H1 (cell line): ENCODE data around the gene LRPAP1.

Experiments used
- BCL11A ChIP-seq, 2 experiments: IDR thresholded peaks; one replicate each; pipeline ENCODE4 v1.6.1; 2011; ENCODE audit warnings: low read depth in 2 of 2, low read length in 2 of 2, mild to moderate bottlenecking in 2 of 2
- CEBPB ChIP-seq: IDR thresholded peaks from 2 replicates; pipeline ENCODE4 v1.6.1; 2012; ENCODE audit warnings: low read depth, low read length
- CTCF ChIP-seq, 3 experiments: IDR thresholded peaks; 1 replicate in 2 of 3; 2 replicates in 1 of 3; pipeline versions ENCODE4 v1.5.1 to v1.6.1; 2011; ENCODE audit warnings: low read length in 3 of 3, mild to moderate bottlenecking in 3 of 3, inconsistent platforms in 2 of 3, low read depth in 1 of 3, moderate library complexity in 1 of 3; ENCODE audit not compliant: insufficient read depth in 1 of 3; ENCODE audit errors: control extremely low read depth in 1 of 3
- EP300 ChIP-seq, 2 experiments: IDR thresholded peaks; 1 replicate in 1 of 2; 2 replicates in 1 of 2; pipeline ENCODE4 v1.6.1; 2011 to 2012; ENCODE audit warnings: low read depth in 2 of 2, low read length in 2 of 2, mild to moderate bottlenecking in 2 of 2, borderline replicate concordance in 1 of 2, inconsistent platforms in 1 of 2, moderate library complexity in 1 of 2
- JUN ChIP-seq: IDR thresholded peaks from 2 replicates; pipeline ENCODE4 v1.6.1; 2011; ENCODE audit warnings: low read depth, mild to moderate bottlenecking, improper control_type of control experiment, low read length
- KDM1A ChIP-seq: fragments of 200-600, 300-600 bp; sonication (generic); IDR thresholded peaks from 2 replicates; pipeline ENCODE4 v1.7.1; 2016; ENCODE audit warnings: mild to moderate bottlenecking, low read length, borderline replicate concordance
- POLR2A ChIP-seq, 2 experiments: IDR thresholded peaks; 1 replicate in 1 of 2; 2 replicates in 1 of 2; pipeline ENCODE4 v1.6.1; 2011; ENCODE audit warnings: low read depth in 2 of 2, low read length in 2 of 2, mild to moderate bottlenecking in 2 of 2; ENCODE audit errors: control extremely low read depth in 1 of 2
- RNF2 ChIP-seq: fragments of 200-900, 300-1000 bp; sonication (generic); IDR thresholded peaks from 2 replicates; pipeline ENCODE4 v1.7.1; 2016; ENCODE audit warnings: borderline replicate concordance, low read depth, mild to moderate bottlenecking, antibody characterized with exemption, low read length; ENCODE audit not compliant: poor library complexity, severe bottlenecking; ENCODE audit errors: missing control alignments
- YY1 ChIP-seq: IDR thresholded peaks from 2 replicates; pipeline ENCODE4 v1.6.1; 2011; ENCODE audit warnings: low read depth, mild to moderate bottlenecking, low read length

GRCh38 chr4:3521621-3522325 lies 10.4 kb downstream of the LRPAP1 start:
- TF ChIP-seq CTCF (IDR thresholded peaks at IDR 0.05; ENCODE audit: control extremely low read depth in 1 of 3, insufficient read depth in 1 of 3, low read depth in 1 of 3, low read length in 3 of 3) (no peak), KDM1A (no peak), RNF2 (no peak), EP300 (IDR thresholded peaks at IDR 0.05; ENCODE audit: borderline replicate concordance in 1 of 2, low read depth in 2 of 2, low read length in 2 of 2) (no peak), YY1 (no peak), BCL11A (IDR thresholded peaks at IDR 0.05; ENCODE audit: low read depth in 2 of 2, low read length in 2 of 2) (no peak), CEBPB (no peak), JUN (no peak), POLR2A (IDR thresholded peaks at IDR 0.05; ENCODE audit: control extremely low read depth in 1 of 2, low read depth in 2 of 2, low read length in 2 of 2) (no peak)
